OCI-LY1 (cell line): ENCODE measurements around the gene PSMD5.

Experiments used
- EZH2 ChIP-seq: fragments of 200-600 bp; sonication (generic), shearing (Covaris generic); IDR thresholded peaks from 2 replicates; pipeline ENCODE4 v1.8.0; 2017; ENCODE audit warnings: borderline replicate concordance, mixed run types, mild to moderate bottlenecking, antibody characterized with exemption, low read length, moderate library complexity, mixed read lengths
- TF ChIP-seq, protein P1 (sequence below): fragments of 200-600 bp; sonication (generic), shearing (Covaris generic); IDR thresholded peaks from 2 replicates; pipeline ENCODE4 v1.5.1; 2017; ENCODE audit warnings: mild to moderate bottlenecking, antibody characterized with exemption, low read length, moderate library complexity, mixed read lengths

GRCh38 chr9:120854596-120855327, 12.0 kb upstream of the PSMD5 start:
- TF ChIP-seq, protein P1, sequence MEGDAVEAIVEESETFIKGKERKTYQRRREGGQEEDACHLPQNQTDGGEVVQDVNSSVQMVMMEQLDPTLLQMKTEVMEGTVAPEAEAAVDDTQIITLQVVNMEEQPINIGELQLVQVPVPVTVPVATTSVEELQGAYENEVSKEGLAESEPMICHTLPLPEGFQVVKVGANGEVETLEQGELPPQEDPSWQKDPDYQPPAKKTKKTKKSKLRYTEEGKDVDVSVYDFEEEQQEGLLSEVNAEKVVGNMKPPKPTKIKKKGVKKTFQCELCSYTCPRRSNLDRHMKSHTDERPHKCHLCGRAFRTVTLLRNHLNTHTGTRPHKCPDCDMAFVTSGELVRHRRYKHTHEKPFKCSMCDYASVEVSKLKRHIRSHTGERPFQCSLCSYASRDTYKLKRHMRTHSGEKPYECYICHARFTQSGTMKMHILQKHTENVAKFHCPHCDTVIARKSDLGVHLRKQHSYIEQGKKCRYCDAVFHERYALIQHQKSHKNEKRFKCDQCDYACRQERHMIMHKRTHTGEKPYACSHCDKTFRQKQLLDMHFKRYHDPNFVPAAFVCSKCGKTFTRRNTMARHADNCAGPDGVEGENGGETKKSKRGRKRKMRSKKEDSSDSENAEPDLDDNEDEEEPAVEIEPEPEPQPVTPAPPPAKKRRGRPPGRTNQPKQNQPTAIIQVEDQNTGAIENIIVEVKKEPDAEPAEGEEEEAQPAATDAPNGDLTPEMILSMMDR: no peak
- no peak for TF ChIP-seq EZH2
